Gastroesophageal sphincter (tissue), 3 donors: ENCODE results near the gene NOS1.

Experiments
- CTCF ChIP-seq, 4 experiments: fragments of 200-600 bp in 2 of 4; fragments of 450-650 bp in 2 of 4; sonication (generic) in 1 of 4; IDR thresholded peaks; one replicate each; pipeline ENCODE4 v1.5.1; 2017 to 2019; ENCODE audit warnings: antibody characterized with exemption in 4 of 4, mild to moderate bottlenecking in 2 of 4, moderate library complexity in 2 of 4
- POLR2AphosphoS5 ChIP-seq: sonication (generic); formaldehyde crosslinking; IDR thresholded peaks from one replicate; pipeline ENCODE4 v1.6.1; 2017; ENCODE audit warnings: antibody characterized with exemption

GRCh38 chr12:117359029-117359845 is 2.2 kb downstream of the NOS1 start:
- TF ChIP-seq CTCF (IDR thresholded peaks at IDR 0.05) (no peak), POLR2AphosphoS5 (no peak)
